Measurements from ENCODE around the gene NISCH.

Gene NISCH

GRCh38 chr3:52435246-52436101, 19.9 kb upstream of the NISCH start:
- no peak for DNase-seq (ENCODE audit: low read depth in 2 of 2)

- no peak for DNase-seq (ENCODE audit: low read depth in 2 of 2)
These were observed 18.8 kb upstream of the NISCH start for GRCh38 chr3:52436500-52437149.

- no peak for DNase-seq (ENCODE audit: low read depth in 2 of 2)
These were observed 17.9 kb upstream of the NISCH start for GRCh38 chr3:52437326-52438103.

GRCh38 chr3:52438104-52438376, 17.4 kb upstream of the NISCH start:
- no peak for DNase-seq (ENCODE audit: low read depth in 2 of 2)

GRCh38 chr3:52438579-52439425, 16.6 kb upstream of the NISCH start:
- DNase-seq (ENCODE audit: low read depth in 2 of 2), result no peak

GRCh38 chr3:52439426-52440248, 15.8 kb upstream of the NISCH start:
- DNase-seq (ENCODE audit: low read depth in 2 of 2), result no peak

GRCh38 chr3:52440249-52440551, 15.2 kb upstream of the NISCH start:
- DNase-seq (ENCODE audit: low read depth in 2 of 2), result no peak

- no peak for DNase-seq (ENCODE audit: low read depth in 2 of 2)
These were observed 14.7 kb upstream of the NISCH start for GRCh38 chr3:52440671-52441070.

GRCh38 chr3:52441091-52441771, 14.2 kb upstream of the NISCH start:
- DNase-seq (ENCODE audit: low read depth in 2 of 2), result no peak

- DNase-seq (ENCODE audit: low read depth in 2 of 2), result no peak
These were observed 13.6 kb upstream of the NISCH start for GRCh38 chr3:52441772-52442332.

GRCh38 chr3:52442409-52443267, 12.8 kb upstream of the NISCH start:
- DNase-seq (ENCODE audit: low read depth in 2 of 2), result no peak

GRCh38 chr3:52443268-52443610, 12.2 kb upstream of the NISCH start:
- DNase-seq (ENCODE audit: low read depth in 2 of 2), result no peak

GRCh38 chr3:52443791-52444687, 11.4 kb upstream of the NISCH start:
- DNase-seq (ENCODE audit: low read depth in 2 of 2), result no peak

- DNase-seq (ENCODE audit: low read depth in 2 of 2), result peak; percentile 73 to 80
These were observed 10.3 kb upstream of the NISCH start, which contains the start of gene SEMA3G for GRCh38 chr3:52444860-52445793. Gene SEMA3G (minus strand): TSS chr3:52445103. CDS start chr3:52445027, 76 bp downstream.

- DNase-seq (ENCODE audit: low read depth in 2 of 2), result no peak
These were observed 9.4 kb upstream of the NISCH start for GRCh38 chr3:52446042-52446441.

GRCh38 chr3:52446631-52447511, 8.5 kb upstream of the NISCH start:
- DNase-seq (ENCODE audit: low read depth in 2 of 2), result peak; percentile 61 to 72

Data from stimulated activated CD4-positive, alpha-beta T cell treated with anti-CD3 and anti-CD28 coated beads, Interleukin-4, amount 100 ng/mL, for 48 hours (primary cell).